ENCODE results near the gene DRAM1.
A peak's percentile ranks its signal among the peaks of the same experiment; 100 is the strongest.

DRAM1 gene

DNA sequence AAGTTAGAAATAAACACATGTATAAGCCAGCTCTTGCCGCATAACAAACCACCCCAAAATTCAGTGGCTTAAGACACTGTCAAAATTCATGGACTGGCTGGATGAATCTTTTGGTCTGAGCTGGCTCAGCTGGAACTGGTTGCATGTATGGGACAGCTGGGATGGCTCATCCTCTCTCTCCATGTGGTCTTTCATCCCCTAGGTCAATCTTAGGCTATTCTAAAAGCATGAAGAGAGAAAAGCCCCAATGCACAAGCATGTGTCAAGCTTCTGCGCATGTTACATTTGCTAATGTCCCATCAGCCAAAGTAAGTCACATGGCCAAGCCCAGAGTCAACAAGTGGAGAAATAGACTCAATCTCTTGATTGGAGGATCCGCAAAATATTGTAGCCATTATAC, 71.0 kb downstream of the DRAM1 start:
- no peaks in the 10 kb centered on the region for H3K9me3 ChIP-seq (ENCODE audit: control insufficient read depth, insufficient read depth, low read depth, low read length)
- TF ChIP-seq ZNF16 (tag by site-specific recombination; IDR thresholded peaks at IDR 0.05; ENCODE audit: low read depth): no peak
- TF ChIP-seq SCRT2 (tag by site-specific recombination; IDR thresholded peaks at IDR 0.05): 0 out of 2 replicates have a peak, but pooled peaks have one; percentile 49
- TF ChIP-seq, protein P1, sequence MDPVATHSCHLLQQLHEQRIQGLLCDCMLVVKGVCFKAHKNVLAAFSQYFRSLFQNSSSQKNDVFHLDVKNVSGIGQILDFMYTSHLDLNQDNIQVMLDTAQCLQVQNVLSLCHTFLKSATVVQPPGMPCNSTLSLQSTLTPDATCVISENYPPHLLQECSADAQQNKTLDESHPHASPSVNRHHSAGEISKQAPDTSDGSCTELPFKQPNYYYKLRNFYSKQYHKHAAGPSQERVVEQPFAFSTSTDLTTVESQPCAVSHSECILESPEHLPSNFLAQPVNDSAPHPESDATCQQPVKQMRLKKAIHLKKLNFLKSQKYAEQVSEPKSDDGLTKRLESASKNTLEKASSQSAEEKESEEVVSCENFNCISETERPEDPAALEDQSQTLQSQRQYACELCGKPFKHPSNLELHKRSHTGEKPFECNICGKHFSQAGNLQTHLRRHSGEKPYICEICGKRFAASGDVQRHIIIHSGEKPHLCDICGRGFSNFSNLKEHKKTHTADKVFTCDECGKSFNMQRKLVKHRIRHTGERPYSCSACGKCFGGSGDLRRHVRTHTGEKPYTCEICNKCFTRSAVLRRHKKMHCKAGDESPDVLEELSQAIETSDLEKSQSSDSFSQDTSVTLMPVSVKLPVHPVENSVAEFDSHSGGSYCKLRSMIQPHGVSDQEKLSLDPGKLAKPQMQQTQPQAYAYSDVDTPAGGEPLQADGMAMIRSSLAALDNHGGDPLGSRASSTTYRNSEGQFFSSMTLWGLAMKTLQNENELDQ (tag by site-specific recombination; IDR thresholded peaks at IDR 0.05; ENCODE audit: low read depth): no peak
- CTCF ChIA-PET: interaction anchor here (0.9 to 1.1 kb wide), 2 partner anchors 9 to 118 kb away, joined by 3 read pairs; no protein-coding TSS in a partner anchor
- no peaks in the 10 kb centered on the region for H3K36me3 ChIP-seq (ENCODE audit: control insufficient read depth in 2 of 2, insufficient read depth in 1 of 2, low read length in 2 of 2)
- peaks cover 4% of the 10 kb centered on the region; the same call in 1 of the 2 replicates for H3K4me1 ChIP-seq (ENCODE audit: control insufficient read depth, insufficient read depth, low read length)
- no peak overlapping the region for H3K27ac ChIP-seq (ENCODE audit: extremely low read depth, low read depth, low read length)
- POLR2A ChIA-PET: no interaction called here
- no peak overlapping the region for H3K4me3 ChIP-seq (ENCODE audit: low read depth, low read length)

DNA sequence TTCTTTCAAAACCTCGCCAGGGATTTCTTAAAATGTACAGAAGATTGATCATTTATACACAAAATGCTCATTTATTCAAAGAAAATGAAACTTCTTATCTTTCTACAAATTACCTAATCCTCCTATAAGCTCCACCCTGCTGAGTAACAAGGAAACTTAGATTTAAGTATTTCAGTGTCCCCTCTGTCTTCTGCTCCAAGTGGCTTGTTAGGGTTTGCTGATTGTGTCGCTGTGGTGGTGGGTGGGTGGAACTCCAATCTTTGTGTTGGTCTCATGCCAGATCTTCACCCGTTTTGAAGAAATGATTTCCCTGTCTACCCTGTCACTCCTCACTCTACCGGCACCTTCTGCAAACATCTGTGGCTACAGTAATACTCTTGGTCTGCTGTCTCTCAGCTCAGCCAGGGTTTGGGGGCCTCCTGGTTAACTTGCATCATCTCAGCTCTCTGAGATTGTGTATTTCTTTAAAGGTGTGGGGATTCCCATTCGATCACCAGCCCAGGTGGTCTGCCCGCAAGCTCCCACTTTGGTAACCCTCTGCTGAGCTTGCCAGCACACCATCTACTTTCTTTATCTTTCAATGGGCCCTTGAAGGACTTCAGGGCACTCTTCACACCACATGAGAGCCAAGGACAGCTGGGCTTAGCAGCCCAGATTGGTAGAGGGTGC, 73.8 kb downstream of the DRAM1 start:
- Histone ChIP-seq H3K9me3 (ENCODE audit: control insufficient read depth, insufficient read depth, low read depth, low read length) (no peaks in the 10 kb centered on the region), H3K27ac (ENCODE audit: extremely low read depth, low read depth, low read length) (no peak overlapping the region), H3K4me3 (ENCODE audit: low read depth, low read length) (no peak overlapping the region), H3K36me3 (ENCODE audit: control insufficient read depth in 2 of 2, insufficient read depth in 1 of 2, low read length in 2 of 2) (no peaks in the 10 kb centered on the region), H3K4me1 (ENCODE audit: control insufficient read depth, insufficient read depth, low read length) (no peaks in the 10 kb centered on the region; the same call in 1 of the 2 replicates)
- TF ChIP-seq ZBTB7A (tag by site-specific recombination; IDR thresholded peaks at IDR 0.05; ENCODE audit: low read depth) (no peak), HOXD13 (CRISPR knock-in tag; IDR thresholded peaks at IDR 0.05; ENCODE audit: borderline replicate concordance) (no peak), ZNF791 (tag by site-specific recombination; IDR thresholded peaks at IDR 0.05) (no peak), ZNF596 (tag by site-specific recombination; IDR thresholded peaks at IDR 0.05) (no peak), ZBTB8A (tag by site-specific recombination; IDR thresholded peaks at IDR 0.05) (no peak), ZNF175 (tag by site-specific recombination; IDR thresholded peaks at IDR 0.05) (no peak)
- TF ChIP-seq, protein P2, sequence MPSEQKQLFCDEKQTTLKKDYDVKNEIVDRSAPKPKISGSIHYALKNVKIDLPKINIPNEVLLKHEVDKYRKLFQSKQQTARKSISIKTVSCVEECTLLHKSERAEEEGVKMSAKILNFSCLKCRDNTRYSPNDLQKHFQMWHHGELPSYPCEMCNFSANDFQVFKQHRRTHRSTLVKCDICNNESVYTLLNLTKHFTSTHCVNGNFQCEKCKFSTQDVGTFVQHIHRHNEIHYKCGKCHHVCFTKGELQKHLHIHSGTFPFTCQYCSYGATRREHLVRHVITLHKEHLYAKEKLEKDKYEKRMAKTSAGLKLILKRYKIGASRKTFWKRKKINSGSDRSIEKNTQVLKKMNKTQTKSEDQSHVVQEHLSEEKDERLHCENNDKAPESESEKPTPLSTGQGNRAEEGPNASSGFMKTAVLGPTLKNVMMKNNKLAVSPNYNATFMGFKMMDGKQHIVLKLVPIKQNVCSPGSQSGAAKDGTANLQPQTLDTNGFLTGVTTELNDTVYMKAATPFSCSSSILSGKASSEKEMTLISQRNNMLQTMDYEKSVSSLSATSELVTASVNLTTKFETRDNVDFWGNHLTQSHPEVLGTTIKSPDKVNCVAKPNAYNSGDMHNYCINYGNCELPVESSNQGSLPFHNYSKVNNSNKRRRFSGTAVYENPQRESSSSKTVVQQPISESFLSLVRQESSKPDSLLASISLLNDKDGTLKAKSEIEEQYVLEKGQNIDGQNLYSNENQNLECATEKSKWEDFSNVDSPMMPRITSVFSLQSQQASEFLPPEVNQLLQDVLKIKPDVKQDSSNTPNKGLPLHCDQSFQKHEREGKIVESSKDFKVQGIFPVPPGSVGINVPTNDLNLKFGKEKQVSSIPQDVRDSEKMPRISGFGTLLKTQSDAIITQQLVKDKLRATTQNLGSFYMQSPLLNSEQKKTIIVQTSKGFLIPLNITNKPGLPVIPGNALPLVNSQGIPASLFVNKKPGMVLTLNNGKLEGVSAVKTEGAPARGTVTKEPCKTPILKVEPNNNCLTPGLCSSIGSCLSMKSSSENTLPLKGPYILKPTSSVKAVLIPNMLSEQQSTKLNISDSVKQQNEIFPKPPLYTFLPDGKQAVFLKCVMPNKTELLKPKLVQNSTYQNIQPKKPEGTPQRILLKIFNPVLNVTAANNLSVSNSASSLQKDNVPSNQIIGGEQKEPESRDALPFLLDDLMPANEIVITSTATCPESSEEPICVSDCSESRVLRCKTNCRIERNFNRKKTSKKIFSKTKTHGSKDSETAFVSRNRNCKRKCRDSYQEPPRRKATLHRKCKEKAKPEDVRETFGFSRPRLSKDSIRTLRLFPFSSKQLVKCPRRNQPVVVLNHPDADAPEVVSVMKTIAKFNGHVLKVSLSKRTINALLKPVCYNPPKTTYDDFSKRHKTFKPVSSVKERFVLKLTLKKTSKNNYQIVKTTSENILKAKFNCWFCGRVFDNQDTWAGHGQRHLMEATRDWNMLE (tag by site-specific recombination; conservative IDR thresholded peaks at IDR 0.05; ENCODE audit: low read depth): no peak
- TF ChIP-seq, protein P3, sequence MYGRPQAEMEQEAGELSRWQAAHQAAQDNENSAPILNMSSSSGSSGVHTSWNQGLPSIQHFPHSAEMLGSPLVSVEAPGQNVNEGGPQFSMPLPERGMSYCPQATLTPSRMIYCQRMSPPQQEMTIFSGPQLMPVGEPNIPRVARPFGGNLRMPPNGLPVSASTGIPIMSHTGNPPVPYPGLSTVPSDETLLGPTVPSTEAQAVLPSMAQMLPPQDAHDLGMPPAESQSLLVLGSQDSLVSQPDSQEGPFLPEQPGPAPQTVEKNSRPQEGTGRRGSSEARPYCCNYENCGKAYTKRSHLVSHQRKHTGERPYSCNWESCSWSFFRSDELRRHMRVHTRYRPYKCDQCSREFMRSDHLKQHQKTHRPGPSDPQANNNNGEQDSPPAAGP (tag by site-specific recombination; IDR thresholded peaks at IDR 0.05): no peak
- ChIA-PET CTCF (interaction anchor here (0.6 to 1.0 kb wide), 4 partner anchors 10 to 928 kb away, joined by 3 to 4 read pairs (median 4); partner anchors contain the start of gene GNPTAB), POLR2A (no interaction called here)

DNA sequence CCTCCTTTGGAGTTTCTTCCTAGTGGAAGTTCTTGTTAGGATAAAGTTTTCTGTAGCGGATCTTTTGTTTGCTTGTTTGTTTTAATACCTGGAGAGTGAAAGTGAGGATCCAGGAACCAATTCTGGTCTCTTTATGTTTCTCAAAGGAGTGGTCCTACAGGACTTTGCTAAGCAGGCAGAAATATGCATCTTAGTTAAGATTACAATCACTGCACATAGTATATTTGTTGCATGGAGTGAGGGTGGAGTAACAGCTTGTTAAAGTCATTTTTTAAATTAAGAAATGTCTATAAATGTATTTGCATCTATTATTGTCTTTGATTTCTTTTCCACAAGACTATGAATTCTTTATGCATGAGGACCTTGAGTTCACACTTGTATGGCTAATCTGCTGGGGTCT, 76.7 kb downstream of the DRAM1 start:
- POLR2A ChIA-PET: no interaction called here
- no peak overlapping the region for H3K27ac ChIP-seq (ENCODE audit: extremely low read depth, low read depth, low read length)
- no peak for TF ChIP-seq ZNF837 (tag by site-specific recombination; IDR thresholded peaks at IDR 0.05)
- no peak for TF ChIP-seq ZNF76 (tag by site-specific recombination; IDR thresholded peaks at IDR 0.05; ENCODE audit: borderline replicate concordance, low read depth)
- no peak for TF ChIP-seq ZNF324 (tag by site-specific recombination; IDR thresholded peaks at IDR 0.05)
- TF ChIP-seq, protein P4, sequence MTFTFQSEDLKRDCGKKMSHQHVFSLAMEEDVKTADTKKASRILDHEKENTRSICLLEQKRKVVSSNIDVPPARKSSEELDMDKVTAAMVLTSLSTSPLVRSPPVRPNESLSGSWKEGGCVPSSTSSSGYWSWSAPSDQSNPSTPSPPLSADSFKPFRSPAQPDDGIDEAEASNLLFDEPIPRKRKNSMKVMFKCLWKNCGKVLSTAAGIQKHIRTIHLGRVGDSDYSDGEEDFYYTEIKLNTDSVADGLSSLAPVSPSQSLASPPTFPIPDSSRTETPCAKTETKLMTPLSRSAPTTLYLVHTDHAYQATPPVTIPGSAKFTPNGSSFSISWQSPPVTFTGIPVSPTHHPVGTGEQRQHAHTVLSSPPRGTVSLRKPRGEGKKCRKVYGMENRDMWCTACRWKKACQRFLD (tag by site-specific recombination; IDR thresholded peaks at IDR 0.05): no peak
- no peaks in the 10 kb centered on the region for H3K36me3 ChIP-seq (ENCODE audit: control insufficient read depth in 2 of 2, insufficient read depth in 1 of 2, low read length in 2 of 2)
- H3K4me1 ChIP-seq (ENCODE audit: control insufficient read depth, insufficient read depth, low read length): no peaks in the 10 kb centered on the region
- CTCF ChIA-PET: no interaction called here
- H3K4me3 ChIP-seq (ENCODE audit: low read depth, low read length): no peak overlapping the region
- no peaks in the 10 kb centered on the region for H3K9me3 ChIP-seq (ENCODE audit: control insufficient read depth, insufficient read depth, low read depth, low read length)

Measured in HEK293 (cell line).